CD14-positive monocyte (primary cell): ENCODE data around the gene ZCWPW1. TPM values are rescaled to one million over a fixed set of nuclear protein-coding genes. Genes with fewer than 3 reads are reported as not detected.

Experiments used
- DNase-seq, 3 donors: peaks; one replicate each; pipeline ENCODE4 v3.0.0-alpha.2; 2011 to 2022
- H2AFZ ChIP-seq: 2 replicates; pipeline ENCODE4 v1.6.0; 2012; ENCODE audit warnings: mild to moderate bottlenecking, low read depth, low read length, inconsistent platforms; ENCODE audit not compliant: insufficient read depth, poor library complexity, severe bottlenecking
- H3K27ac ChIP-seq, 2 donors: 1 replicate in 1 of 2; 2 replicates in 1 of 2; pipeline ENCODE4 v1.5.1; 2012 to 2013; ENCODE audit warnings: low read length in 2 of 2, control low read depth in 1 of 2, inconsistent platforms in 1 of 2, low read depth in 1 of 2, mild to moderate bottlenecking in 1 of 2
- H3K27me3 ChIP-seq, 2 donors: one replicate each; pipeline versions ENCODE4 v1.6.0 to v1.6.1; 2011 to 2013; ENCODE audit warnings: low read length in 2 of 2; ENCODE audit not compliant: control insufficient read depth in 2 of 2, insufficient read depth in 2 of 2
- H3K36me3 ChIP-seq, 2 donors: replicated peaks in 1 of 2; 1 replicate in 1 of 2; 2 replicates in 1 of 2; pipeline versions ENCODE4 v1.5.1 to v1.6.1; 2012 to 2013; ENCODE audit warnings: low read length in 2 of 2, control low read depth in 1 of 2, inconsistent platforms in 1 of 2, mild to moderate bottlenecking in 1 of 2; ENCODE audit not compliant: insufficient read depth in 2 of 2, control insufficient read depth in 1 of 2
- H3K4me1 ChIP-seq, 2 donors: 1 replicate in 1 of 2; 2 replicates in 1 of 2; pipeline versions ENCODE4 v1.5.1 to v1.6.1; 2012 to 2013; ENCODE audit warnings: low read length in 2 of 2, control low read depth in 1 of 2, inconsistent platforms in 1 of 2, mild to moderate bottlenecking in 1 of 2, moderate library complexity in 1 of 2; ENCODE audit not compliant: insufficient read depth in 2 of 2, control insufficient read depth in 1 of 2
- H3K4me2 ChIP-seq: replicated peaks from 2 replicates; pipeline ENCODE3; 2012; ENCODE audit warnings: low read length, moderate library complexity, mild to moderate bottlenecking; ENCODE audit not compliant: poor library complexity, severe bottlenecking; ENCODE audit errors: extremely low read depth
- H3K4me3 ChIP-seq, 3 experiments: fragments of 200-600 bp in 1 of 3; sonication (generic) in 1 of 3; replicated peaks in 1 of 3; 1 replicate in 2 of 3; 2 replicates in 1 of 3; pipeline ENCODE4 v1.5.1; 2011 to 2013; ENCODE audit warnings: low read length in 3 of 3, mild to moderate bottlenecking in 3 of 3, control low read depth in 2 of 3, low read depth in 2 of 3, inconsistent platforms in 1 of 3, moderate library complexity in 1 of 3
- H3K79me2 ChIP-seq: 2 replicates; pipeline ENCODE4 v1.6.0; 2012; ENCODE audit warnings: mild to moderate bottlenecking, control low read depth, inconsistent platforms, low read length, moderate library complexity; ENCODE audit not compliant: insufficient read depth
- H3K9ac ChIP-seq: 2 replicates; pipeline ENCODE4 v1.6.0; 2017; ENCODE audit warnings: low read length, mild to moderate bottlenecking; ENCODE audit not compliant: insufficient read depth, poor library complexity, severe bottlenecking
- H3K9me3 ChIP-seq, 2 donors: replicated peaks in 1 of 2; 1 replicate in 1 of 2; 2 replicates in 1 of 2; pipeline versions ENCODE4 v1.5.1 to v1.6.1; 2012 to 2013; ENCODE audit warnings: low read length in 2 of 2, control low read depth in 1 of 2; ENCODE audit not compliant: control insufficient read depth in 1 of 2, insufficient read depth in 1 of 2
- H4K20me1 ChIP-seq: 2 replicates; pipeline ENCODE4 v1.6.0; 2012; ENCODE audit warnings: mild to moderate bottlenecking, low read length, control low read depth, moderate library complexity; ENCODE audit not compliant: insufficient read depth
- H3K27ac Mint-ChIP-seq, 7 donors: one replicate each; pipeline ENCODE4 v1.8.0; 2020; ENCODE audit warnings: mild to moderate bottlenecking in 7 of 7, mixed read lengths in 7 of 7, moderate library complexity in 6 of 7, inconsistent platforms in 2 of 7
- H3K27me3 Mint-ChIP-seq, 3 donors: one replicate each; pipeline ENCODE4 v1.8.0; 2021 to 2022; ENCODE audit warnings: low read depth in 3 of 3, mild to moderate bottlenecking in 3 of 3, mixed read lengths in 3 of 3, moderate library complexity in 3 of 3, inconsistent platforms in 1 of 3
- H3K36me3 Mint-ChIP-seq, 2 donors: one replicate each; pipeline ENCODE4 v1.8.0; 2020; ENCODE audit warnings: mixed read lengths in 2 of 2, inconsistent platforms in 1 of 2, mild to moderate bottlenecking in 1 of 2
- H3K4me1 Mint-ChIP-seq: one replicate; pipeline ENCODE4 v1.8.0; 2020; ENCODE audit warnings: mild to moderate bottlenecking, mixed read lengths
- H3K4me3 Mint-ChIP-seq, 2 donors: one replicate each; pipeline ENCODE4 v1.8.0; 2020; ENCODE audit warnings: mild to moderate bottlenecking in 2 of 2, mixed read lengths in 2 of 2, moderate library complexity in 1 of 2
- H3K9me3 Mint-ChIP-seq, 7 donors: one replicate each; pipeline ENCODE4 v1.8.0; 2020 to 2022; ENCODE audit warnings: mixed read lengths in 7 of 7, mild to moderate bottlenecking in 6 of 7, moderate library complexity in 6 of 7, inconsistent platforms in 2 of 7
- CTCF ChIP-seq: fragments of 200-600 bp; IDR thresholded peaks from one replicate; pipeline ENCODE4 v1.8.0; 2022; ENCODE audit warnings: antibody characterized with exemption, mild to moderate bottlenecking
- WGBS: methylation state at CpG from one replicate; pipeline ENCODE4 v1.1.5; 2013; ENCODE audit warnings: missing lambda C conversion rate; ENCODE audit not compliant: insufficient coverage; 5-methylcytosine and 5-hydroxymethylcytosine counted together
- intact Hi-C, 2 donors: fragments of 100-400 bp; cut with micrococcal nuclease; formaldehyde crosslinking; loops; one replicate each; pipeline versions ENCODE4 v1.15.0 to v1.15.1; 2023
- polyA plus RNA-seq, 3 donors: library from polyadenylated mRNA; depleted of rRNA in 1 of 3; unstranded in 2 of 3; stranded (reverse) in 1 of 3; fragments of 300-500 nt in 2 of 3; fragments of >200 nt in 1 of 3; fragmentation: Illumina TruSeq in 2 of 3; gene quantifications; 1 replicate in 2 of 3; 2 replicates in 1 of 3; pipeline ENCODE4 v1.2.3, GENCODE V29; 2012 to 2021

The ZCWPW1 gene
- polyA plus RNA-seq, 3 donors: 0.60 to 1.9 (median 1.2) TPM

- Mint-ChIP-seq H3K36me3 (peaks cover 0 to 2% of the 10 kb centered on the region in 2 donors), H3K4me3 (no peak overlapping the region), H3K27me3 (peaks cover 0 to 1% (median 0%) of the 10 kb centered on the region in 3 donors), H3K27ac (peak overlapping the region in 4 of 7 donors; percentile 25 to 83 (median 36)), H3K4me1 (peaks cover 46% of the 10 kb centered on the region), H3K9me3 (peaks cover 0 to 2% (median 0%) of the 10 kb centered on the region in 7 donors)
- Histone ChIP-seq H3K36me3 (no peaks in the 10 kb centered on the region), H3K4me1 (peaks cover 33 to 41% of the 10 kb centered on the region in 2 donors), H2AFZ (no peak overlapping the region), H3K27ac (no peak overlapping the region), H3K4me2 (no peak overlapping the region), H4K20me1 (no peaks in the 10 kb centered on the region), H3K27me3 (no peaks in the 10 kb centered on the region), H3K79me2 (no peaks in the 10 kb centered on the region), H3K4me3 (no peak overlapping the region), H3K9me3 (no peaks in the 10 kb centered on the region), H3K9ac (no peak overlapping the region)
- TF ChIP-seq CTCF: no peak
- intact Hi-C loops: no loop called here
- 43% methylated on average over 1 of the region's 2 CpGs for WGBS
- no peak for DNase-seq
Measured at GRCh38 chr7:100446040-100446439, 17.5 kb upstream of the ZCWPW1 start.

DNA sequence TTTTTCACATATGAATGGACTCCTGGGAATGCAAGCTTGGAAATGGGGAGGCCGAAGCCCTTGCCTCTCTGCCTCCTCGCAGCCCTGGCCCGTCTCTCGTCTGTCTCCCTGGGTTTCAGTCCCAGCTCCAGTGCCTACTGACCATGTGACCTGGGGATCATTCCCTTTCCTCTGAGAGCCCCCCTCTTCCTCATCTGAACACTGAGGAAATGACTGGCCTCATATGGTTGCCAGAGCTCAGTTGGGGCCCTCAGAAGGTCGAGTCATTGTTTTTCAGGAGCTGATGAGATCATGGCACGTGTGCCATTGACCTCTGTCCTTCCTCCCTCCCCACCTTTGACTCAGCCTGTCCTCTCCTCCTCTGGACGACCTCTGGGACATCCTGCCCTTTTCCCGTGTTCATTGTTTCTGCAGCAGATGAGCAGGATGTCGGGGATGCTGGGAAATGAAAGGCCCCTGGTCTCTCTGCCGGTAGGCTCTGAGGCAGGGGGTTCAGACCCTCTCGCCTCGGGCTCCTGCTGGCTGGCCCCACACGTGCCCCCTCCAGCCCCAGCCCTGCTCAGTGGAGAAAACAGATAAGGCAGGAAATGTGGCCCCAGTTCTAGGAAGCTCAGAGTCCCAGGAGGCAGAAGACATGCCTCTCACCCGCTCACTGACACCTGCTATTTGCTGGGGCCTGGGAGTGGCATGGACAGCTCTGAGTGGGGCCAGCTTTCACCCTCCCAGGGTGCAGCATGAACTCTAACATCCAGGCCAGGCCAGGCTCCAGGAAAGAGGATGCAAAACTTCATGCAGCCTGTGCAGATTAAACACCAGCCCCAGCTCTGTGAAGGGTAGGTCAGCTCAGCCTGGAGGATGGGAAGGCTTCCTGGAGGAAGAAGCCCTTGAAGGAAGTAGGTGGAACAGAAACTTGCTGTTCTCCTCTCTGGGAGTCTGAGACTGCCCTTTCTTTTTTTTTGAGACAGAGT, 16.1 kb upstream of the ZCWPW1 start:
- Mint-ChIP-seq H3K27ac (peak overlapping the region; percentile 76 to 95 (median 89)), H3K4me1 (peaks cover 37% of the 10 kb centered on the region), H3K9me3 (peaks cover 0 to 2% (median 0%) of the 10 kb centered on the region in 7 donors), H3K36me3 (peaks cover 0 to 2% of the 10 kb centered on the region in 2 donors), H3K4me3 (peak overlapping the region; percentile 12 to 33), H3K27me3 (peaks cover 0 to 1% (median 0%) of the 10 kb centered on the region in 3 donors)
- no peak overlapping the region for H3K4me3 ChIP-seq
- no peaks in the 10 kb centered on the region for H3K9me3 ChIP-seq
- peak; percentile 81 to 92 (median 85) for DNase-seq
- peak overlapping the region; percentile 3 for H2AFZ ChIP-seq
- WGBS: 38% methylated on average over 8 of the region's 14 CpGs
- peak overlapping the region; percentile 23 for H3K4me2 ChIP-seq
- peak overlapping the region; percentile 25 to 53 for H3K27ac ChIP-seq
- H3K9ac ChIP-seq: no peak overlapping the region
- H3K79me2 ChIP-seq: no peaks in the 10 kb centered on the region
- H3K4me1 ChIP-seq: peaks cover 23 to 31% of the 10 kb centered on the region in 2 donors
- intact Hi-C loops: loop anchor here in 1 of 2 donors (2.0 kb wide), 1 partner anchor 16 kb away; the partner anchor contains the start of genes MEPCE and ZCWPW1
- no peaks in the 10 kb centered on the region for H3K27me3 ChIP-seq
- no peak for TF ChIP-seq CTCF
- H4K20me1 ChIP-seq: no peaks in the 10 kb centered on the region
- no peaks in the 10 kb centered on the region for H3K36me3 ChIP-seq
